Endothelial cell of umbilical vein (primary cell): Measurements from ENCODE around the gene UBR4.

Source experiments
- POLR2AphosphoS5 ChIP-seq: IDR thresholded peaks from 2 replicates; pipeline ENCODE4 v1.6.1; 2012; ENCODE audit warnings: low read depth, mild to moderate bottlenecking, control low read depth, low read length, moderate library complexity; ENCODE audit not compliant: insufficient read depth
- TF ChIP-seq, protein P1 (sequence below), 2 donors: IDR thresholded peaks; 1 replicate in 1 of 2; 2 replicates in 1 of 2; pipeline ENCODE4 v1.5.1; 2011; ENCODE audit warnings: low read length in 2 of 2, mild to moderate bottlenecking in 2 of 2, moderate library complexity in 2 of 2, control low read depth in 1 of 2, inconsistent platforms in 1 of 2, low read depth in 1 of 2; ENCODE audit not compliant: insufficient read depth in 1 of 2; ENCODE audit errors: extremely low read depth in 1 of 2

DNA sequence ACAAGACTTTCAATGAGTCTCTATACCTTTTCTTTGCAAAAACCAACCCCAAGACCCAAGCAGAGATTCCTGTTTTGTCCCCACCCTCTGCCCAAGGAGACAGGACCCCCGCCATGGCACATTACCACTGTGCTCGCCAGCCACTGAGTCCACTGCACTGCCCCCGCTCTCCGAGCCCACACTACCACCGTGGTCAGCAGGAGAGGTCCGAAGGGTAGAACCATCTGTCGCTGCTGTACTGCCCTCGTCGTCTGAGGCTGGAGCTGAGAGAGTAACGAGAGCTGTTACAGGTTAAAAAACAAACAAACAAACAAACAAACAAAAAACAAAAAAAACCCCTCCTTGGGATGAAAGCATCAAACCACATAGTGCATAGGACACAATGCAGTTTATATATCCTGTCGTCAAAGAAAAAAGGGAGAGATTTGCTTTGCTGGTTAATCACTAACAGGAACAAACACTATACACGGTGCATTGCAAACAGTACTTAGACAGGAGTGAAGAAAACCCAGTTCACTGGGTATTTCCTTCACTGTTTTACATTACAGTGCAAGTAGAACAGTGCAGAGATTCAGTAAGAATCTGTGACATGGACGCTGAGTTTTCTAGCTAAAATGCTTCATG is 71.0 kb downstream of the UBR4 start:
- TF ChIP-seq, protein P1, sequence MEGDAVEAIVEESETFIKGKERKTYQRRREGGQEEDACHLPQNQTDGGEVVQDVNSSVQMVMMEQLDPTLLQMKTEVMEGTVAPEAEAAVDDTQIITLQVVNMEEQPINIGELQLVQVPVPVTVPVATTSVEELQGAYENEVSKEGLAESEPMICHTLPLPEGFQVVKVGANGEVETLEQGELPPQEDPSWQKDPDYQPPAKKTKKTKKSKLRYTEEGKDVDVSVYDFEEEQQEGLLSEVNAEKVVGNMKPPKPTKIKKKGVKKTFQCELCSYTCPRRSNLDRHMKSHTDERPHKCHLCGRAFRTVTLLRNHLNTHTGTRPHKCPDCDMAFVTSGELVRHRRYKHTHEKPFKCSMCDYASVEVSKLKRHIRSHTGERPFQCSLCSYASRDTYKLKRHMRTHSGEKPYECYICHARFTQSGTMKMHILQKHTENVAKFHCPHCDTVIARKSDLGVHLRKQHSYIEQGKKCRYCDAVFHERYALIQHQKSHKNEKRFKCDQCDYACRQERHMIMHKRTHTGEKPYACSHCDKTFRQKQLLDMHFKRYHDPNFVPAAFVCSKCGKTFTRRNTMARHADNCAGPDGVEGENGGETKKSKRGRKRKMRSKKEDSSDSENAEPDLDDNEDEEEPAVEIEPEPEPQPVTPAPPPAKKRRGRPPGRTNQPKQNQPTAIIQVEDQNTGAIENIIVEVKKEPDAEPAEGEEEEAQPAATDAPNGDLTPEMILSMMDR (IDR thresholded peaks at IDR 0.05; ENCODE audit: extremely low read depth in 1 of 2, insufficient read depth in 1 of 2, low read depth in 1 of 2, low read length in 2 of 2), result no peak
- TF ChIP-seq POLR2AphosphoS5, result no peak
